Germinal center (tissue), 1 donor: ENCODE results near the gene EGLN1.

Experiments
- DNase-seq: peaks from one replicate; pipeline ENCODE4 v3.0.0; 2012; ENCODE audit warnings: mixed read lengths, low spot score

EGLN1 gene

DNA sequence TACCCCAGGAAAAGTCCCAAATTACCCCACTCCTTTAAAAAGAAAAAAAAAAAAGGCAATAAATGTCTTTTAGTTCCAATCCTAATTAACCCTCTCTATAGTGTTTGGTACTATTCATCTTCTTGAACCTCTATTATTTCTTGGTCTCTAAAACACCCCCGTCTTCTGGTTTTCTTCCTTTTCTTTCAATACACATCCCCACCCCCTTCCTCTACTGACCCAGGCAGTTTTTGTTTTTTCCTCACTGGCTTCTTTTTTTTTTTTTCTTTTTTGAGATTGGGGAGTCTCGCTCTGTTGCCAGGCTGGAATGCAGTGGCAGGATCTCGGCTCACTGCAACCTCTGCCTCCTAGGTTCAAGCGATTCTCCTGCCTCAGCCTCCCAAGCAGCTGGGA lies 26.1 kb downstream of the EGLN1 start:
- no peak for DNase-seq

DNA sequence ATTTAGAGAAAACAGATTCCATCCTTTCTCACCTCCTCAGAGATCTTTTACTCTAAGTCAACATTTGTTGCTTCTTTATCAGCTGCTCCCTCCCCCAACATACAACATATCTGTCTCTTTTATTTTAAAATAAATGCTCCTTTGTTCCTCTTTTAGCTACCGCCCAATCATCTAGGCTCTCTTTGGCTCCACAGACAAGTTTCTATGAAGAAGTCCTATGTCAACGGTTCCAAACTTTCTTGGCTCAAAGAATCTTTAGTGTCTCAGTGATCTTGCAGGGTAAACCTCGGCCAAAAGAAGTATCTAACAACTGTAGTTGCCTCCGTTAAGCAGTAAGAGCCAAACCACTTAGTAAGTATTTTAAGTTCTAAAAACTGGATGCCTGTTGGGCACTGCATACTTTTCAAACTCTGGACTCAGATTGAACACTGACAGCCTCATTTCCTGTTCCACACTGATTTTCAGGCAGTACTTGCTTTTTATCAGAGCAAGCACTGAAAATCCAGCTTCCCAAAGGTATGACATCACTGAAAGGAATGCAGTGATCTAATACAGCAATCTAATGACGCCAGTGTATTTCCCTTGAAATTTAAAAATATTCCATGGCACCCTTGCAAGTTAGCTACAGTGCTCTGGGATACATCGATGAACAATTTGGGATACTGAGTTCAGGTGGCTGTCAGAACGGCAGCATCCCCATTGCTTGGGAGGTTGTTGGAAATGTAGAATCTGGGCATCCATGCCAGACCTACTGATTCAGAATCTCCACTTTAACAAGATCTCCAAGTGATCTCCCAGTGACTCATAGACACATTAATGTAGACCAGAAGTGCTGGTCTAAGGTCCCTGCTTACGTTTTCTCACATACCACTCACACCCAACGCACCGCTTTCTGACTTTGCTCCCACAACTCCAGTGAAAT lies 26.8 kb downstream of the EGLN1 start:
- DNase-seq, result no peak

DNA sequence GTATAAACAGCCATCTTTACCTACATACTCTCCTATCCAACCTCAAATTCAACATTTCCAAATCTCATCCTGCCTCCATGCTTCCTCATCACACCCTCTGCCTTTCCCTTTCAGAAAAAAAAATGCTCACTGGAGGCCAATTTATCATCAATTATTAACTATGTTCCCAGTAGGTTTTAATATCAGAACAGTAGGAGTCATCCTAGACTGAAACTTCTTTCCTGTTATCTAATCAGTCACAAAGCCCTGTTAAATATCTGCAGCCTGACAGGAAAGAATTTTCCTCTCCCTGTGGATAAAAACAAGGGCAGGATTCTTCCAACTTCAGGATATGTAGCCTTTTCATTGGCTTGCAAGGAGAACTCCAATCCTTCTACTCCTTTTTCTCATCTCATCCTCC lies 28.4 kb downstream of the EGLN1 start:
- no peak for DNase-seq

DNA sequence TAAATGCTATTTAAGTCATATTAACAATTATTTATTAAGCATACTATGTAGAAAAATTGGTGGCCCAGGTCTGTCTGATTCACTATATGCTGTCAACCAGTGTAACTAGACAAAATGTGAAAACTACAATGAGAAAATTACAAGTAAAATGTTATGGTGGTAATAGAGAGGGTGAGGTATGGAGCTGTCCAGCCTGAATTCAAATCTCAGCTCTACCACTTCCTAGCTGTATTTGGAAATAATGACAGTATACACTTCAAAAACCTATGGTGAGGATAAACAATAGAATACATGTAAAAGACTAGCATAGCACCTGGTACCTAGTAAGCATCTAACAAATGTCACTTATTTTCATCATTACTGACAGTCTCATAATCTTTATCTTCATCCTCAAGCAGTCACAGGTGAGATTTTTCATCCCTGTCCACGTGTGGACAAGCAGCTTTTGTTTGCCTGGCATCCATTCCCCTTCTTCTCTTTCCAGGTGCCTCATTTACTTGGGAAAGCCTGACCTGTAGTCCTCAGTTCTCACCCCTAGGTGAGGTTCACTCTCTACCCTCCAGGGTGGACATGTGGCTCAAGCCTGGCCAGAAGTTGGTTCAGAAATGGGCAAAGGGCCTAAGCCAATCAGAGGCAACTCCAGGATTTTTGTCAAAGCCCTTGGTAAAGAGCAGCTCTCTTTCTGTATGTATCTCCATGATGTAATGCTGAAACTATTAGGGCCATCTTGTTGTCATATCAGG lies 29.5 kb downstream of the EGLN1 start:
- DNase-seq, result no peak

DNA sequence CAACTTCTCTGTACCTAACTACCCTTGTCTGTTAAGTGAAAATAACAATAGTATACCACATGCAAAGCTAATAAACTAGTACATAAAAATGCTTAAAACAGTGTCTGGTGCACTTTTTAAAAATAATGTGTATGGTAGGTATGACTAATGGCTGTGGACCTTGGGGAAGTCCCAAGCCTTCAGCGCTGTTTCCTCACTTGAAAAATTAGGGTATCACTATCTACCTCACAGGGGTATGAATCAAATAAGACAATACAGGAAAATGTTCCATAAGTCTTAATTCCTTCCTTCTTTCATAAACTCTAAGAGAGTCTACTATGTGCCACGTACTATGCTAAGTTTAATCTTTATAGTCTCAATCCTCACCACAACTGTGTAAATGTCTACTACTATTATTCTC lies 32.0 kb downstream of the EGLN1 start:
- no peak for DNase-seq

DNA sequence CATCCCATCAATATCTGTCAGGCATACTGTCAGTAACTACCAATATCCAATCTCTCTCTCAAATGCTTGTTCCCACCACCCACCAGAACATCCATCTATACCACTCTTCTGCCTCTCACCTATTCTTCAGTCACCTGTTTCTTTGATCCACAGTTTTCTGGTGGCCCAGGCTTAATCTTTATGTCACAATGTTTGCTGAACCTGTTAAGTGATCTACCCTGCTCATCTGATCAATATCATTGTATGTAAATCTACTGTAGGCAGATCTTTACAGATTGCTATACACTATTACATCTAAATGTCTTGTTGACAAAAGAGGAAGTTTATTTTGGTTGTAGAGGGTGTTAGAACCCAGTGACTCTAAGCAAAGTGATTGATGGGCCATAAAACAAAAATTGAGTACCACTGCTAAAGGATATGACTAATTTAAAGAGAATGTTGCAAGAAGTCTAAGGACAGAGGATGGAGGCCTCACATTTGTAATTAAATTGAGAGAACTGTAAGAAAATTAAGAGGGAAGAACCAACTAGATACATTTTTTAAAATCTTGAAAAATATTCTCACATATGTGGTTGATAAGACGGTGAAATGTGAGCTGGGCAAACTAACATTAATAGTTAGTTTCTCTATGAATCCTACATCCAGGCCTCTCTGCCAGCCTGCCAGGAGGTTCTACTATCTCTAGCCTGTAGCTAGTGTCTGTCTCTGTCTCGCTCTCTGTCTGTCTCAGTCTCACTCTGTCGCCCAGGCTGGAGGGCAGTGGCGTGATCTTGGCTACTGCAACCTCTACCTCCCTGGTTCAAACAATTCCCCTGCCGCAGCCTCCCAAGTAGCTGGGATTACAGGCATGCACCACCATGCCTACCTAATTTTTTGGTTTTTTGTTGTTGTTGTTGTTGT lies 34.1 kb downstream of the EGLN1 start:
- DNase-seq, result no peak

DNA sequence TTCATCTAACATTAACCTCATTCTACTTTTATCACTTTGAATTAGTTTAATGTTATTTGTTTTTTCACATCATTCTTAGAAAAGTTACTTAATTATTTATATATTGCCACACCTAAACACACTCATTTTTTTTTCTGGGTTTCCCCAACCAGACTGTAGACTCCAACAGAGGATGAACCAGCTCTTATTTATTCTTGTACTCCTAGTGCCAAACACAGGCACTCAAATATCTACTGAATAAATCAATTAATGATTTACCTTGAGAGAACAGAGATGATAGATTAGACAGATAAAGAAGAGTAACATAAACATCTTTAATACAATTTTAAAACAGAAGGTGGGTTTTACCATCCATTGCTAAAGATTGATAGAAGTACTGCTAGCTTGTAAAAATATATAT lies 35.6 kb downstream of the EGLN1 start:
- DNase-seq, result no peak

DNA sequence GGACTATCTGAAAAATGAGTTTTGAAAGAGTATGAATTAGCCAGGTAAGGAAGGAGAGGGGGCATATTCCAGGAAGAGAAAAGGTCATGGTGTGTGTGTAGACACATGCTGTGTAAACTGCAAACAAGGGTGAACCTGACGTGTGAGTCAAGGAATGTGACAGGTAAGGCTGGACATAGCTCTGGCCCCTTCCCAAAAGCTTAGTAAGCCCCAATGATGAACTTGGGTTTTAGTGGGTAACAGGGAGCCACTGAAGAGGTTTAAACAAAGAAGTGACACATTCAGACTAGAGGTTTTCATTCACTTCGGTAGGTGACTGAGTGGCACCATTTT lies 36.7 kb downstream of the EGLN1 start:
- no peak for DNase-seq

DNA sequence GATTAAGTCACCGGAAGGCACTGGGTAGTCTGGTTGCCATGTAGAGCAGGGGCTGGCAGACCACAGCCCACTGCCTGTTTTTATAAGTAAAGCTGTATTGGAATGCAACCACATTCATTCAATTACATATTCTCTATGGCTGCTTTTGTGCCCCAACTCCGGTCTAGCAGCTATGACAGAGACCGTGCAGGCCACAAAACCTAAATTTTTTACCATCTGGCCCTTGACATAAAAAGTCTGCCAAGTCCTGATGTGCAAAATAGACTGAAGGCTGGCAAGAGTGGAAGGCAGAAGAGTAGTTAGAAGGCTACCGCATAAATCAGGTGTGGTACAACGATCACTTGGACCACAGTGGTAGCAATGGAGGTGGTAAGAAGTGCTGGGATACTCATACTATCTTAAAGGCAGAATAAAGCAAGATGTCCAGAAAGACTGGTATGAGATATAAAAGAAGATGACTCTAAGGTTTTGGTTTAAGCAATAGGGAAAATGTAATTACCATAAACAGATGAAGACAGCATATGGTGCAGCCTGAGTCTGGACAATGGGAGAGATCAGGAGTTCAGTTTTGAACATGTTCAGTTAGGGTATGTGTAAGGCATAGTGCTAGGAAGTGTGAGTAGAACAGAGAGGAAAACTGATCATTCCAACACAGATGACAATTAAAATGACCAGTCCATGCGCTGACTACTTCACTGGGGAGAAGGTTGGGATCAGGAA lies 37.2 kb downstream of the EGLN1 start:
- no peak for DNase-seq

DNA sequence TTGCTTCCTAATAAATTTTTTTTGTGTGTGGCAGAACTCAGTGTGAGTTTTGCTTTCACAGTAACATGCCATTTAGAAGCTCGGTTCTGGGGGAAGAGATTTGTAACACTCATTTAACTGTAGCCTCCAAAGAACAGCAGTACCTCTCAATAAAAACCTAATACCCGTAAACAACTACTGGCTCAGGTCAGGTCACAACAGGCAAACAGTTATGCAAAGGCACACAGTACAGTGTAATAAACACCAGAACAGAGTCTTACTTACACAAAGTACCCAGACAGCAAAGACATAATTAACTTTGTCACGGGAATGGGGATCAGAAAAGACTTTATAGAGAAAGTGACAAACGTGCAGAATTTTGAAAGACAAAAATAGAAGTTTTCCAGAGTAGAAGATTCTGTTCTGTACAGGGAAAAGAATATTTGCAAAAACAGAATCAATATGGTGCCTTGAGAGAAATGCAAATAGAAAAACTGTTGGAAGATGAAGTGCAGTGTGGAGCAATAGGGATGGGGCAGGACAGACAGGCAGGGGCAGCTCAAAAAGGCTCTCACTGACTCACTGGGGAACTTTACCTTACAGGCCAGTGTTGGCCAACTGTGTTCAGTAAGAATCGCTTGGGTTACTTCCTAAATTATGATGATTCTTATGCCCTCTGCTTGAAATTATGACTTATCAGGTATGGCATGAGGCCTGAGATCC lies 38.8 kb downstream of the EGLN1 start:
- no peak for DNase-seq

DNA sequence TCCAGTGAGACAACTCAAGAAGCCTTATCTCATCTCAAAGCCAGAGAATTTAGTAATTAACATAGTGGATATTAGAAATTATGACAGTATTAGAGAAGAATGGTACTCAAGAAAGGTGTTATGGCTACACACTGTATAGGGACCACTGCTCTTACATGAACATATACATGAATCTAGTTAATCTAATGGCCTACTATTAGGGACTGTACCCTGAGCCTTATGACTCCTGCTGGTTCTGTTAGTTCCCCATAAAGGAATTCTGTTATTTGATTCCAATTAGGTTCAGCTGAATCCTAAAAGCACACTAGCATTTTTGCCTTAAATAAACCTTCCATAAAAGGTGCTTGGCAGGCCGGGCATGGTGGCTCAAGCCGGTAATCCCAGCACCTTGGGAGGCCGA lies 39.7 kb downstream of the EGLN1 start:
- DNase-seq, result no peak

DNA sequence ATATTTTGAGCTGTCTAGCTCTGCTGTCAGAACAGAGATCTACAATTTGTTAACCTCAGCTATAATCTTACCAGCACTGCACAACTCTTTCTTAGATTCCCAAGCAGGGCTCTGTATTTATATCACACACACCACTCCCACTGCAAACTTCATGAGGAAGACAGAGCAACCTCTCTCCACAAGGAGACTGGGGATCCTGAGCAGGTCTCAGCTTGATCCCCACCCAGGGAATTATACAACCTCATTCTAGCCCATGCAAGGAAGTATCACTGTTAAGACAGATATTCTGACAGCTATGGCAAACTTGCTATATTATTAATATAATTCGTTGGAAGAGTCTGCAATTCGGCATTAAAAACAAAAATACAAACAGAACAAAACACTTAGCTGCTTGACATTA lies 40.4 kb downstream of the EGLN1 start:
- no peak for DNase-seq

DNA sequence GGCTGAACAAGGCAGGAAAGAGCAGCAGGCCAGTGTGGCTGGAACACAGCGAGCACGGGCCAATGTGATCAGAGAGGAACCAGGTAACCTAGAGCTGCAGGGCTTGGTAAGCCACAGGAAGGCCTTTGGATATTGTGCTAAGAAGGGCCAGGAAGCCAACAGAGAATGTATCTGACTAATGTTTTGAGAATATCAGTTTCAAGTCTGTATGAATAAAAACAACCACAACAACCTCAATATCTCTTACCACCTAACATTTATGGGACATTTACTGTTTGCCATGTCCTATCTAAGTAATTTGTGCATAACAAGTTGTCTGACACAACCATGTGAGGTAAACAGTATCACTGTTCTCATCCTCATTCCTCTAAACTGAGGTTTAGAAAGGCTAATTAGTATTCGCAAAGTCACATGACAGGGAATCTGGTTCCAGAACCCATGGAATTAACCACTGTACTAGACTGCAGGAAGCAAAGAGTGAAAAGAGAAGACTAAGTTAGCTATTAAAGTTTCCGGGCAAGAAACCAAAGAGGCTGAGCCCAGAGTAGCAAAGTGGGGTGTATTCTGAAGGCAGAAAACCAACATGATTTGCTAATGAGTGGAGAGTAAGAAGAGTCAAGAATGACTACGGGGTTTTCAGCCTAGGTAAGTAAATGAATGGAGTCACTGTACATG lies 45.1 kb downstream of the EGLN1 start:
- DNase-seq, result no peak

DNA sequence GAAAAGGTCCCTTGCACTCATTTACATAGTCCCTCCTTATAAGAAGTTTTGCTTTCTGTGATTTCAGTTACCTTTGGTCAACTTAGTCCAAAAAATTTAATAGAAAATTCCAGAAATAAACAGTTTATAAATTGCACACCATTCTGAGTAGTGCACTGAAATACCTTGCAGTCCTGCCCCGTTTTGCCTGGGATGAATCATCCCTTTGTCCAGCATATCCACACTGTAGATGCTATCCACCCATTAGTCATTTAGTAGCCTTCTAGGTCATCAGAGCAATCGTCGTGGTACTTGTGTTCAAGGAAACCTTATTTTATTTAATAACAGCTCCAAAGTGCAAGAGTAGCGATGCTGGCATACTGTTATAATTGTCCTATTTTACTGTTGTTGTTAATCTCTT lies 46.0 kb downstream of the EGLN1 start:
- DNase-seq, result no peak

DNA sequence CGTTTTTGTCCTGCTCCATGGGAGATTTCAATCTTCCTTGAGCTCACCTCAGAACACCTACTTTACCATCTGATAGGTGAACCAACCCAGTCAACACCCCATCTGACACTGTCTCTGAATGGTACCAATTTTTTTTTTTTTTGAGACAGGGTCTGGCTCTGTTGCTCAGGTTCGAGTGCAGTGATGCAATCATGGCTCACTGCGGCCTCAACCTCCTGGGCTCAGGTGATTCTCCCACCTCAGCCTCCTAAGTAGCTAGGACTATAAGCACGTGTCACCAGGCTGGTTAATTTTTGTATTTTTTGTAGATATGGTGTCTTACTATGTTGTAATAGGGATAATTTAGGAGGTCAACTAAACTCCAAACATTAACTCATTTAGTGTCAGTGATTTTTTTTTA lies 47.7 kb downstream of the EGLN1 start:
- DNase-seq, result no peak

DNA sequence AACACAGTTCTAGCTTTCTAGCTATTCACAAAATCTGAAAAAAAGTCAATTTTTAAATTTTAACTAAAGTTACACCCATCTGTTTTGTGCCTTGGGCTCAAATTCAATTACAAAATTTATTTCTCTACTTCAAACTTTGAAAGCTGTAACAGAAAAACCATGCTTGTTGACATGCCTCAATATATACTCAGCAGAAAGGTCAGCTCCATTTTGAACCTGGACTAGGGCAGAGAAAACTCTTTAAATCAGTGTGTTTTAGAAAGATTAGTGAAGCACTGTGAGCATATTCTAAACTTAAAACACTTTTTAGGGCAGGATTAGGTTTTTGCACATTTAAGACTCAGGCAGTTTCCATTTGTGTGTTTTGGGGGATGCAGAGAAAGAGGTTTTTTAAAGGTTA lies 49.6 kb downstream of the EGLN1 start:
- DNase-seq, result no peak

DNA sequence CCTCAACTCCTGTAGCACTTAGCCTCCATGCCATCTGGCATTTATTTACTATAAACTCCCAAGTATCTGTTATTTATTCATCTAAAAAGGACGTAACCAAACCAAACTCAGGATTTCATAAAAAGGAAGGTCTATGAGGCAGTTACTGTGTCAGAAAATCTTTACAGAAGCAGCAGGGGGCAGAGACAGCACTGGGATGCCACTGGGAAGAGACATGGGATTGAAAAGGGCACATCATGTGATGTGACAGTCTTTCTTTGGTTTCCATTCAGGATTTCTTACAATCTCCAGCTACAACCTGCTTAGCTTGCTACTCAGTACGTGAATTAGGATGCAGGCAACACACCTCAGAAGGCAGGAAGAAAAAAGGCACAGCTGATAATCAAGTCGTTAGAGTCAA lies 52.8 kb downstream of the EGLN1 start:
- no peak for DNase-seq

DNA sequence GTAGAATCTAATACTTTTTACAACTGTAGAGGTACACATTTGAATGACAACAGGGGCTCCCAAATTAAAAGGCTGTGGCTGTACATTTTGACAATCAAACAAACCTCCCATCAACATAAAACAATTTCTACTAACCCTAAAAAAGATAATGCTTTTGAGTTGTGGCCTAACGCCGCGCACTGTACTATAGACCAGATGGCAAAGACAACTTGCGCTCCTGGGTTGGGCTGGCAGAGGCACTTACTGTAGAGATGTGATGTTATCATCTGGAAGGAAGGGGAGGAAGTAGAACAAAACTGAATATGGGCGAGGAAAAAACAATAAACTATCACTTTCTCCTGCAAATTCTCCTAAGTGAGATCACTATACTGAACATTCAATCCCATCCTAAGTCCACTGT lies 57.9 kb downstream of the EGLN1 start:
- no peak for DNase-seq

DNA sequence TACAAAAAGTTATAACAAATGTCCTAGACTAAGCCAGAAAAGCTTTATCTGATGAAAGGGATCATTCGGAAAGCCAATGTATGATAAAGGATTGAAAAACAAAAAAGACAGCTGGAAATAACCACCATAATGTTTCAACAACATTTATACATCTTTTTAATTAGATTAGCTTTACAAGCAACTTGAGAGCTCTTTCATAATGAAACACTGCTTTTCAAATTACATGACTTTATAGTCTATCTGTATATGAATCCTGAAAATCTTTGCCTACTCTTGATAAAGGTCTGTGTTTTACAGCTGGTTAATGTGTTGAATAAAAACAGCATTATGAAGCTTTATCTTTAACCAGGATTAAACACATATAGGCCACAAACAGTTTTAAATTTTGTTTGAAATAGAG lies 58.5 kb downstream of the EGLN1 start:
- DNase-seq, result no peak

DNA sequence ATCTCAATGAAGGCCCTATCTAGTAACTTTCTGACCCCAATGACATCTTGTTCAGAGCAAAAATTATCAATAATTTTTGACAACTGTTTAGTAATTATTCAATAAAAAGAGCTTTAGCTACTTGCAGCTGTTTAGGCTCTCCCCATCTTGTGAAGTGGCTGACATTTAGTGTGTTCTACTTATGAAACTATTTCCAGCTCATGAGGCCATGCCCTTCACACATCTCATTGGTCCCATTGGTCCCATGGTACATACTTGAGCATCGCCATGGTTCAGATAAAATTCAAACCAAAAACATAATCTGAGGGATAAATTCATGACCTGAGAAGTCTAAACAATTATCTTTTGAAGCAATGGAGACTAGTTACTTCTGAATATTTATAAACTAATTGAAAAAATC lies 59.8 kb downstream of the EGLN1 start:
- no peak for DNase-seq

DNA sequence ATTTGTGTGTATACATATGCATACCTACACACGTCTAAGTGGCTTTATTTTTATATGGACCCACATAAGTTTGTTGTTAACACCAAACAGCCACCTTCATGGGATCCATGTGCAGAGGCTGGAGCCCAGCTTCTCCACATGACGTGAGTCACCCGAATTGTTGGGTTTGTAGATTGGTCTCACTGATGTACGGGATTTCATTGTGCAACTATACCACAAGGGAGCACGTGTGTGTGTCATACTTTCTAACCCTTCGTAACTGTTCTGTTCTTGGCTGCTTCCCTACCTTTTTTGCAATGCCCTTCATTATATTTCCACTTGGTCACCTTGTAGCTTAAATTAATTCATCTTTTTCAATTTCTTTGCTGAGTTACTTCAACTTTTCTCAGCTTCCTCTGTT lies 63.0 kb downstream of the EGLN1 start:
- no peak for DNase-seq
